A549 (cell line): ENCODE data around the gene IFI30.

ENCODE experiments used
- CEBPB ChIP-seq, 2 experiments: fragments of >200 bp in 1 of 2; sonication (Bioruptor Twin) in 1 of 2; formaldehyde crosslinking in 1 of 2; IDR thresholded peaks; 2 replicates each; pipeline ENCODE4 v1.6.1; 2012 to 2016
- HMGXB4 ChIP-seq: fragments of 250-450 bp; sonication (Bioruptor Pico); IDR thresholded peaks from 2 replicates; pipeline ENCODE4 v1.5.0; 2021; ENCODE audit warnings: mild to moderate bottlenecking, moderate library complexity, borderline replicate concordance
- KDM1A ChIP-seq: fragments of 200-600 bp; sonication (generic); IDR thresholded peaks from 2 replicates; pipeline ENCODE4 v1.6.1; 2016; ENCODE audit warnings: low read depth, mild to moderate bottlenecking
- MAX ChIP-seq: IDR thresholded peaks from 2 replicates; pipeline ENCODE4 v1.6.1; 2012
- NR3C1 ChIP-seq: fragments of >200 bp; sonication (Bioruptor Twin); formaldehyde crosslinking; IDR thresholded peaks from 3 replicates; pipeline ENCODE4 v1.6.1; 2017
- POLR2A ChIP-seq: IDR thresholded peaks from 2 replicates; pipeline ENCODE4 v1.6.1; 2012; ENCODE audit warnings: mild to moderate bottlenecking, low read length
- POLR2AphosphoS2 ChIP-seq: conservative IDR thresholded peaks from 2 replicates; pipeline ENCODE4 v1.6.1; 2012; ENCODE audit warnings: low read length, improper control_type of control experiment, inconsistent platforms
- RARB ChIP-seq: fragments of 250-450 bp; sonication (Bioruptor Pico); IDR thresholded peaks from 2 replicates; pipeline ENCODE4 v1.8.0; 2021; ENCODE audit warnings: mild to moderate bottlenecking, moderate library complexity
- REST ChIP-seq: fragments of 200-600 bp; sonication (generic); IDR thresholded peaks from 2 replicates; pipeline ENCODE4 v1.6.1; 2016; ENCODE audit warnings: antibody characterized with exemption, mild to moderate bottlenecking, moderate library complexity
- RFX5 ChIP-seq: fragments of 450-650 bp; IDR thresholded peaks from 2 replicates; pipeline ENCODE4 v1.7.1; 2014; ENCODE audit warnings: antibody characterized with exemption, mild to moderate bottlenecking, moderate library complexity
- TF ChIP-seq, protein P1 (sequence below): fragments of >200 bp; sonication (Bioruptor Twin); formaldehyde crosslinking; IDR thresholded peaks from 3 replicates; pipeline ENCODE4 v1.5.1; 2016

DNA sequence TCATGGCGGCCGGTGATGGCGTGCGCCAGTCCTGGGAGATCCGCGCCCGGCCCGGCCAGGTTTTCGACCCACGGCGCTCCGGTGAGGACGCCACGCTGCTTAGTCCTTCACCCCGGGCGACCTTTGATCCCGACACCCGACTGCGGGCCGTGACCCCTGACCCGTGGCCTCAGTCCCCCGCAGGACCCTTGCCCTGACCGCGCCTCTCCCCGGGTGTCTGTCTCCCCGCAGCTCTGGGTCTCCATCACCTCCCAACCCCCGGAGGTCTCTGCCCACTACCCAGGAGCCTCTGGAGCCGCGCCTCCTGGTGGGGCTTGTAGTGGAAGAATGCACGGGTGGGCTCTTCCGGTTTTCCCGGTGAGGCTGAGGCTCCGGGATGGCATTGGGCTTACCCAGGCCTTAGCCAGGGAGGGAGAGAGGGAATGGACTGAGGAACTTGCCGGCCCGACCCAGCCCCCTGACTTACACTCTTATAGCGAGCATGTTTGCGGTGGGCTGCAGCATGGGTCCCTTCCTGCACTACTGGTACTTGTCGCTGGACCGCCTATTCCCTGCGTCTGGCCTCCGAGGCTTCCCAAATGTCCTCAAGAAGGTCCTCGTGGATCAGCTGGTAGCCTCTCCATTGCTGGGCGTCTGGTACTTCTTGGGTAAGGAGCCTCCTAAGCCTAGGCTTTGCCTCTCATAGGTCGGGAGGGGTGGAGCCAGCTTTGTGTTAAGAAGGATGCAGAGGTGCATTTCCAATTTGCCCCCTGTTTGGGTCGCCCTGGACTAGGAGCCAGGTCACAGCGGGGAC is 20.0 kb downstream of the IFI30 start:
- TF ChIP-seq NR3C1, result no peak
- TF ChIP-seq POLR2A, result no peak
- no peak for TF ChIP-seq MAX
- no peak for TF ChIP-seq CEBPB (IDR thresholded peaks at IDR 0.05)
- TF ChIP-seq RARB, result no peak
- TF ChIP-seq, protein P1, sequence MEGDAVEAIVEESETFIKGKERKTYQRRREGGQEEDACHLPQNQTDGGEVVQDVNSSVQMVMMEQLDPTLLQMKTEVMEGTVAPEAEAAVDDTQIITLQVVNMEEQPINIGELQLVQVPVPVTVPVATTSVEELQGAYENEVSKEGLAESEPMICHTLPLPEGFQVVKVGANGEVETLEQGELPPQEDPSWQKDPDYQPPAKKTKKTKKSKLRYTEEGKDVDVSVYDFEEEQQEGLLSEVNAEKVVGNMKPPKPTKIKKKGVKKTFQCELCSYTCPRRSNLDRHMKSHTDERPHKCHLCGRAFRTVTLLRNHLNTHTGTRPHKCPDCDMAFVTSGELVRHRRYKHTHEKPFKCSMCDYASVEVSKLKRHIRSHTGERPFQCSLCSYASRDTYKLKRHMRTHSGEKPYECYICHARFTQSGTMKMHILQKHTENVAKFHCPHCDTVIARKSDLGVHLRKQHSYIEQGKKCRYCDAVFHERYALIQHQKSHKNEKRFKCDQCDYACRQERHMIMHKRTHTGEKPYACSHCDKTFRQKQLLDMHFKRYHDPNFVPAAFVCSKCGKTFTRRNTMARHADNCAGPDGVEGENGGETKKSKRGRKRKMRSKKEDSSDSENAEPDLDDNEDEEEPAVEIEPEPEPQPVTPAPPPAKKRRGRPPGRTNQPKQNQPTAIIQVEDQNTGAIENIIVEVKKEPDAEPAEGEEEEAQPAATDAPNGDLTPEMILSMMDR, result no peak
- TF ChIP-seq HMGXB4, result no peak
- no peak for TF ChIP-seq KDM1A
- TF ChIP-seq REST, result no peak
- no peak for TF ChIP-seq POLR2AphosphoS2
- TF ChIP-seq RFX5, result no peak
